ENCODE measurements around the gene SGK1.

GRCh38 chr6:134250776-134251175 lies 67.1 kb downstream of the SGK1 start:
- TF ChIP-seq CTCF (IDR thresholded peaks at IDR 0.05) (no peak), EZH2 (IDR thresholded peaks at IDR 0.05) (no peak)
